HCT116 (cell line): ENCODE results near the gene AKR7A3. TPM values are rescaled to one million over a fixed set of nuclear protein-coding genes. Genes with fewer than 3 reads are reported as not detected.
"Not testable (repeated sequence)": the region's sequence is repeated elsewhere in the genome, so short reads cannot be mapped to it uniquely, and the experiment has no call there.

Source experiments
- ATAC-seq: fragments of 200-7000 bp; cut with Tn5 transposase; 2 replicates; pipeline ENCODE4 v1.9.1; 2020; ENCODE audit warnings: mild to moderate bottlenecking, moderate library complexity
- BruUV-seq: library from RNA; stranded (reverse); fragments of 400-500 nt; replicated peaks from 2 replicates; lab custom pipeline; 2021; lab: Mats Ljungman, UMichigan
- CTCF ChIA-PET: fragments of 300-600 bp; sonication (Branson Sonifier 250); formaldehyde crosslinking; loops from one replicate; lab custom pipeline; 2021; ENCODE audit warnings: antibody characterized with exemption; lab: Charles Lee
- POLR2A ChIA-PET: fragments of 300-600, 350-600 bp; sonication (Branson Sonifier 250); formaldehyde crosslinking; loops from one replicate; lab custom pipeline; 2021; ENCODE audit warnings: antibody characterized with exemption; lab: Charles Lee
- RAD21 ChIA-PET, 2 experiments: fragments of 300-600 bp; sonication (Branson Sonifier 250); formaldehyde crosslinking; loops; one replicate each; lab custom pipeline; 2023; ENCODE audit warnings: low total read pairs in 2 of 2; ENCODE audit not compliant: uncharacterized antibody in 2 of 2, unreplicated experiment in 2 of 2, low non-redundant PET in 1 of 2; lab: Charles Lee
- DNase-seq: peaks from one replicate; pipeline ENCODE4 v3.0.0-alpha.2; 2010; ENCODE audit warnings: low read depth, low spot score
- H2AFZ ChIP-seq: fragments of 200-600 bp; shearing (Covaris generic), sonication (generic); 2 replicates; pipeline ENCODE4 v1.6.1; 2017; ENCODE audit warnings: low read depth, mixed run types, mixed read lengths, antibody characterized with exemption, low read length; ENCODE audit not compliant: poor library complexity, severe bottlenecking
- H3K27ac ChIP-seq: 2 replicates; pipeline ENCODE4 v1.5.1; 2012; ENCODE audit warnings: low read depth, low read length
- H3K27me3 ChIP-seq: fragments of 200-600 bp; sonication (generic); 2 replicates; pipeline ENCODE4 v1.6.1; 2016; ENCODE audit warnings: mixed run types, low read length, mixed read lengths; ENCODE audit not compliant: insufficient read depth
- H3K36me3 ChIP-seq, 2 experiments: fragments of 200-500 bp in 1 of 2; fragments of 200-600 bp in 1 of 2; sonication (Bioruptor generic) in 1 of 2; sonication (generic) in 1 of 2; 2 replicates each; pipeline versions ENCODE4 v1.5.1 to v1.6.1; 2014 to 2016; ENCODE audit warnings: low read length in 2 of 2, inconsistent platforms in 1 of 2, mixed read lengths in 1 of 2, mixed run types in 1 of 2; ENCODE audit not compliant: insufficient read depth in 2 of 2, control insufficient read depth in 1 of 2
- H3K4me1 ChIP-seq, 2 experiments: fragments of 200-600 bp in 1 of 2; sonication (generic) in 1 of 2; 2 replicates each; pipeline versions ENCODE4 v1.5.1 to v1.6.1; 2012 to 2017; ENCODE audit warnings: low read length in 2 of 2, inconsistent platforms in 1 of 2, mild to moderate bottlenecking in 1 of 2, mixed read lengths in 1 of 2, mixed run types in 1 of 2, moderate library complexity in 1 of 2; ENCODE audit not compliant: insufficient read depth in 2 of 2, control insufficient read depth in 1 of 2
- H3K4me2 ChIP-seq: fragments of 200-600 bp; sonication (generic); 2 replicates; pipeline ENCODE4 v1.6.1; 2017; ENCODE audit warnings: mixed run types, low read length, mixed read lengths
- H3K4me3 ChIP-seq, 2 experiments: fragments of 200-600 bp in 1 of 2; sonication (generic) in 1 of 2; replicated peaks in 1 of 2; 2 replicates each; pipeline ENCODE4 v1.5.1; 2011 to 2016; ENCODE audit warnings: low read length in 2 of 2, control low read depth in 1 of 2, low read depth in 1 of 2, mild to moderate bottlenecking in 1 of 2, mixed read lengths in 1 of 2, mixed run types in 1 of 2
- H3K79me2 ChIP-seq: fragments of 200-600 bp; sonication (generic); 2 replicates; pipeline ENCODE4 v1.6.1; 2017; ENCODE audit warnings: mild to moderate bottlenecking, mixed run types, low read length, moderate library complexity, mixed read lengths; ENCODE audit not compliant: insufficient read depth
- H3K9ac ChIP-seq: fragments of 200-600 bp; sonication (generic); 2 replicates; pipeline ENCODE4 v1.6.1; 2016; ENCODE audit warnings: low read length, mixed read lengths
- H3K9me2 ChIP-seq: fragments of 200-600 bp; sonication (generic), shearing (Covaris generic); 2 replicates; pipeline ENCODE4 v1.6.1; 2017; ENCODE audit warnings: mixed run types, mild to moderate bottlenecking, moderate library complexity; ENCODE audit not compliant: insufficient read depth
- H3K9me3 ChIP-seq, 2 experiments: fragments of 200-500 bp in 1 of 2; fragments of 200-600 bp in 1 of 2; sonication (Bioruptor generic) in 1 of 2; sonication (generic) in 1 of 2; 2 replicates each; pipeline ENCODE4 v1.6.1; 2014 to 2017; ENCODE audit warnings: low read length in 2 of 2, mixed read lengths in 2 of 2, inconsistent platforms in 1 of 2, low read depth in 1 of 2, mild to moderate bottlenecking in 1 of 2, mixed run types in 1 of 2, moderate library complexity in 1 of 2; ENCODE audit not compliant: control insufficient read depth in 1 of 2, insufficient read depth in 1 of 2
- H4K20me1 ChIP-seq: fragments of 200-600 bp; sonication (generic), shearing (Covaris generic); 2 replicates; pipeline ENCODE4 v1.6.1; 2017; ENCODE audit warnings: mixed run types, mild to moderate bottlenecking, moderate library complexity; ENCODE audit not compliant: insufficient read depth
- CEBPB ChIP-seq: IDR thresholded peaks from 2 replicates; pipeline ENCODE4 v1.6.1; 2012; ENCODE audit warnings: low read depth
- POLR2AphosphoS5 ChIP-seq: IDR thresholded peaks from 2 replicates; pipeline ENCODE4 v1.6.1; 2011; ENCODE audit warnings: mild to moderate bottlenecking, low read depth, low read length, moderate library complexity
- SIN3A ChIP-seq: IDR thresholded peaks from 2 replicates; pipeline ENCODE4 v1.6.1; 2012; ENCODE audit warnings: low read depth
- SP1 ChIP-seq: IDR thresholded peaks from 2 replicates; pipeline ENCODE4 v1.6.1; 2012; ENCODE audit warnings: low read depth
- TCF7L2 ChIP-seq: IDR thresholded peaks from 2 replicates; pipeline ENCODE4 v1.7.0; 2011; ENCODE audit warnings: borderline replicate concordance, inconsistent platforms; ENCODE audit not compliant: insufficient read depth, insufficient read length; ENCODE audit errors: extremely low read depth
- ZNF274 ChIP-seq: fragments of 200-500 bp; sonication (Bioruptor generic); IDR thresholded peaks from 2 replicates; pipeline ENCODE4 v1.6.1; 2014; ENCODE audit warnings: mild to moderate bottlenecking, low read depth, low read length, inconsistent platforms
- intact Hi-C: fragments of 100-400 bp; cut with micrococcal nuclease; formaldehyde crosslinking; loops from 2 replicates; pipeline ENCODE4 v1.10.0; 2022
- total RNA-seq: library from RNA; stranded (reverse); gene quantifications from one replicate; pipeline ENCODE4 v1.2.1, GENCODE V29; 2021; ENCODE audit not compliant: unreplicated experiment

Gene AKR7A3
- total RNA-seq, 1 experiment from 2014 or later = 1.7 TPM

DNA sequence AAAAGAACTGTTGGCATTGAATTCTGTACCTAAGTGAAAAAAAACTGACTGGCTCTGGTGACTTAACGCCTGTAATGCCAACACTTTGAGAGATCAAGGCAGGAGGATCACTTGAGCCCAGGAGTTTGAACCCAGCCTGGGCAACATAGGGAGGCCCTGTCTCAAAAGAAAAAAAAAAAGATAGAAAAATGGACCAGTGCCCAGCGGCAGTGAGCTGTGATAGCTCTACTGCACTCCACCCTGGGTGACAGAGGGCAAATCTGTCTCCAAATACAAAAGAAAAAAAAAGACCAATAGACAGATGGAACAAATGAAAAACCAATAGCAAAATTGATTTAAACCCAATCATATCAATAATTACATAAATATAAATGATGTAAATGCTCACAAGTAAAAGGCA is 674 bp upstream of the AKR7A3 start:
- DNase-seq = no peak
- H3K9me3 ChIP-seq = no peaks in the 10 kb centered on the region
- no peak overlapping the region for H3K27ac ChIP-seq
- H3K36me3 ChIP-seq = no peaks in the 10 kb centered on the region
- H3K79me2 ChIP-seq = no peaks in the 10 kb centered on the region
- intact Hi-C loops = no loop called here
- TF ChIP-seq SIN3A (no peak), ZNF274 (no peak)
- CTCF ChIA-PET = no interaction called here
- ATAC-seq = no peak
- peak overlapping the region; percentile 64 for H3K4me2 ChIP-seq
- no peaks in the 10 kb centered on the region for H3K9me2 ChIP-seq
- H2AFZ ChIP-seq = no peak overlapping the region
- H4K20me1 ChIP-seq = no peaks in the 10 kb centered on the region
- POLR2A ChIA-PET = no interaction called here
- RAD21 ChIA-PET = no interaction called here
- peak overlapping the region; percentile 15 to 37; a peak in 3 of 4 replicates for H3K4me3 ChIP-seq
- no peaks in the 10 kb centered on the region for H3K27me3 ChIP-seq
- no TSS peak for BruUV-seq
- no peak overlapping the region for H3K9ac ChIP-seq
- peaks cover 0 to 5% of the 10 kb centered on the region in 2 experiments; a peak in 1 of 4 replicates for H3K4me1 ChIP-seq

DNA sequence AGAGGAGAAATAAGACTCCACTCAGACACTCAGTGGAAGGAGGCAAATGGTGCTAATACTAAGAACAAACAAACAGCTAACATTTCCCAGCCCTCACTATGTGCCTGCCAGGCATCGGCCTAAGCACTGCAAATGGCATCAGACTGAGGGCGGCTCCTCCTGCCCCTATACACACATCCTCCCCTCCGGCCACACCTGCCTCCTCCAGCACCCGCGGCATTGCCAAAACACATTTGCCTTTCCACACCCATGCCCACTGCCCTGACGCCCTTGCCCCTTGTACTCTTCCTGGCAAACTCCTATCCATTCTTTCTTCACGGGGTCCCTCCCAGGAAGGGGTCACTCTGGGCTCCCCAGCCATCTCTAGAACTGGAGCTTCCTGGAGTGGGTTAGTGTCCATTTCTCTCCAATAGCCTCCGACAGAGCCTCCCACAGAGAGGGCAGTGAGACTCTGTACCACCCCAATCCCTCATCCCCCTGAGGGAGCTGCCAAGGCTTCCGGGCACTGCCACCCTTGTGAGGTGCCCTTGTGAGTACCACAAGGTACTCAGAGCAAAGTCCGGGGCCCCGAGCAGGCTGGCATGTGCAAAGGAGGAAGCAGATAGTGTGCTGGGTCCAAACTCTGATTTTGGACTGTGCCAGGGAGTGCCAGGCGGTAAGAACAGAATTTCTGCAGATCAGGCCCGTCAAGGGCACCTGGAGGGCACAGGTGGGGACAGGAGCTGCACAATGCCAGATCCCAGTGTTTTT is 959 bp downstream of the AKR7A3 start:
- H3K9ac ChIP-seq = no peak overlapping the region

DNA sequence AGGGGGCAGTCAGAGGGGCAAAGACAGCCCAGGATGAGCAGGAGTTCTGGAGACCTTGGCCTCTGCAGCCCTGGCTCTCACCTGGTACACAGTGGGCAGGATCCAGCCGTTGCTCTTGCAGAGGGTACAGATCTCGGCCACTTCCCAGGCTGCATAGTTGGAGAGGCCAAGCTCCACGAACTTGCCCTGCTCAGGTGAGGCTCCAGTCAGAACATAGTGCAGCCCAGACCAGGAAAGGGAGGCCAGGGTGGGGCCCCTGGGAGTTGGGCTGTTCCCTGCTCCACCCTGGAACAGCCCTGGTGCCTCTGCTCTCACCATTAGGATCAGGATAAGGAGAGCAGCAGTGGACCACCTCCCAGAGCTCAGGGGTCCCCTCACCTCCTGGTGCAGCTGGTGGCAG is 2.8 kb downstream of the AKR7A3 start:
- intact Hi-C loops, H3K36me3 ChIP-seq, H3K9me2 ChIP-seq, H4K20me1 ChIP-seq, H3K9ac ChIP-seq, POLR2A ChIA-PET, H3K27ac ChIP-seq, H3K4me2 ChIP-seq, RAD21 ChIA-PET, H2AFZ ChIP-seq, DNase-seq, ATAC-seq, H3K79me2 ChIP-seq, H3K27me3 ChIP-seq, H3K4me3 ChIP-seq, BruUV-seq, CTCF ChIA-PET, H3K4me1 ChIP-seq, H3K9me3 ChIP-seq: not testable (repeated sequence)

More for the DNA sequence above, 959 bp downstream of the AKR7A3 start:
- RAD21 ChIA-PET = no interaction called here
- Histone ChIP-seq H2AFZ (no peak overlapping the region), H3K4me1 (peaks cover 0 to 5% of the 10 kb centered on the region in 2 experiments; a peak in 1 of 4 replicates), H3K36me3 (no peaks in the 10 kb centered on the region), H3K27me3 (no peaks in the 10 kb centered on the region), H3K79me2 (no peaks in the 10 kb centered on the region), H3K27ac (no peak overlapping the region), H3K4me2 (no peak overlapping the region), H3K4me3 (no peak overlapping the region), H3K9me3 (no peaks in the 10 kb centered on the region), H4K20me1 (no peaks in the 10 kb centered on the region), H3K9me2 (no peaks in the 10 kb centered on the region)
- intact Hi-C loops = no loop called here
- DNase-seq (no peak), ATAC-seq (no peak)
- BruUV-seq = no TSS peak
- TF ChIP-seq CEBPB (no peak), SP1 (no peak), TCF7L2 (no peak), POLR2AphosphoS5 (no peak)
- POLR2A ChIA-PET = no interaction called here
- CTCF ChIA-PET = no interaction called here

DNA sequence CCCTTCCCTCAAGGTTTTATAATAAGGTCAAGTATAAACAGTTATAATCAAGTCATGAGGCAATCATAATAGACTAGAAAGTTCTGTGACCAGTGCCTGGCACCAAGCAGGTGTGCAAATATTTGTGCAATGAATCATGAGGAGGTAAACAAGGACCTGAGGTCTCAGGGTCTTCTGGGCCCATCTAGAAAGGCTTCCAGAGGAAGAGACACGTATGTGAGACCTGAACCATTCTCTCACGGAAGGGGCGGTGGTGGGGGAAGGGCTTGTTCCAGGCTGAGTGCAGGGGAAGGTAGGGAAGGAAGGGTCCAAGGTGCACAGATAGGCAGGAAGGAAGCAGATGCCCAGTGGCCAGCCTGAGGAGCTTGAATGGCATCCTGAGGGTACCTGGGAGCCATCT is 3.2 kb downstream of the AKR7A3 start:
- H3K27ac ChIP-seq, RAD21 ChIA-PET, H3K9me2 ChIP-seq, ATAC-seq, H3K79me2 ChIP-seq, H3K27me3 ChIP-seq, H3K9me3 ChIP-seq, H3K36me3 ChIP-seq, DNase-seq, H3K4me2 ChIP-seq, H3K9ac ChIP-seq, H3K4me1 ChIP-seq, intact Hi-C loops, POLR2A ChIA-PET, BruUV-seq, H3K4me3 ChIP-seq, H4K20me1 ChIP-seq, H2AFZ ChIP-seq: not testable (repeated sequence)
- CTCF ChIA-PET = interaction anchor here (0.6 kb wide), 1 partner anchor 15 kb away, joined by 3 read pairs; no protein-coding TSS in a partner anchor
